Measurements from ENCODE around the gene ITPR2. TPM values are rescaled to one million over a fixed set of nuclear protein-coding genes. Genes with fewer than 3 reads are reported as not detected.

ITPR2 gene
- total RNA-seq, 3 donors from 2014 or later: 33.3 to 60.8 (median 54.0) TPM

GRCh38 chr12:26599096-26599695 lies 233.8 kb downstream of the ITPR2 start:
- intact Hi-C loops (cut with DNase I, micrococcal nuclease): no loop called here
- H3K4me3 ChIP-seq: no peak overlapping the region
- no peak for TF ChIP-seq CTCF (IDR thresholded peaks at IDR 0.05)
- no peaks in the 10 kb centered on the region for H3K9me3 ChIP-seq
- no peaks in the 10 kb centered on the region for H3K4me1 ChIP-seq (ENCODE audit: low read depth)
- peak in 1 of 3 donors; percentile 9 for DNase-seq
- H3K36me3 ChIP-seq (ENCODE audit: low read depth): no peaks in the 10 kb centered on the region
- ATAC-seq: no peak

- no peak overlapping the region for H3K4me3 ChIP-seq
- H3K9me3 ChIP-seq: no peaks in the 10 kb centered on the region
- intact Hi-C loops (cut with DNase I, micrococcal nuclease): no loop called here
- DNase-seq (no peak), ATAC-seq (no peak)
- H3K36me3 ChIP-seq (ENCODE audit: low read depth): no peaks in the 10 kb centered on the region
- no peak for TF ChIP-seq CTCF (IDR thresholded peaks at IDR 0.05)
- H3K4me1 ChIP-seq (ENCODE audit: low read depth): no peaks in the 10 kb centered on the region
Measured at GRCh38 chr12:26595806-26596205, 237.2 kb downstream of the ITPR2 start.

DNA sequence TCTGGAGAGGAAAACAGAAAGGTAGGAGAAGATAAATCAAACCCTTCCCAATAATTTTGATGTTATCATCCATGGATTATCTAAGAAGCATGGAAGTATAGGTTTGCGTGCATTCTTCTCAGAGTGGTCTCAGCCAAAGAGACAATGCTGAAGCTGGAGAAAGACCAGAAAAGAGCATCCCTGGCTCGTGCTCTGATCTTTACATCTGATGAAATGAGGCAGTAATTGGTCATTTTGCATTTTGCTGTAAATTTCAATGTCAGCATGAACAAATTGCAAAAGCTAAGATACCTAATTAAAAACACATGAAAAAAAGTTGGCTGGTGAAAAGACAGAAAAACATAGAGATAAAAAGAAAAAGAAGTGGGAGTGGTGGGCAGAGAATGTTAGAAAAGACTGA lies 252.4 kb downstream of the ITPR2 start:
- TF ChIP-seq CTCF (IDR thresholded peaks at IDR 0.05): no peak
- no peaks in the 10 kb centered on the region for H3K36me3 ChIP-seq (ENCODE audit: low read depth)
- no peaks in the 10 kb centered on the region for H3K4me1 ChIP-seq (ENCODE audit: low read depth)
- no peaks in the 10 kb centered on the region for H3K9me3 ChIP-seq
- H3K4me3 ChIP-seq: no peak overlapping the region
- no peak for DNase-seq
- no peak for ATAC-seq
- intact Hi-C loops (cut with DNase I, micrococcal nuclease): no loop called here

DNA sequence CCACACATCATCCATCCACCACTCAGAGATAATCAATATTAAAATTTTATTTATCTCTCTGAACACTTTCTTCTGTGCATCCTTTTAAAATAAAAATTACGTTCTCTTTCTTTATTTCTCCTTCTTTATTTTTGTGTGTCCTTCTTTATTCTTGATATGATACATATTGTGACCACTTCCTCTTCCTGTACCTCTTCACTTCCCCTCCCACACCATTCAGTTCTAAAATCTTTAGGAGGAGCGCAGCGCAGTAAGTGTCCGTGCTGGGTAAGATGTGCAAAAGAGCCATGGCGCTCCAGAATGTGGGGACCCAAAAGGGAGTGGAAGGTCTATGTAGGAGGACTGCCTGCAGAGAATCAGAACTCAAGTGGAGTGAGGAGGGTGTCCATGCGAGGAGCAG lies 256.7 kb downstream of the ITPR2 start:
- no peak for TF ChIP-seq CTCF (IDR thresholded peaks at IDR 0.05)
- Histone ChIP-seq H3K4me1 (ENCODE audit: low read depth) (peaks cover 8% of the 10 kb centered on the region), H3K4me3 (no peak overlapping the region), H3K9me3 (no peaks in the 10 kb centered on the region), H3K36me3 (ENCODE audit: low read depth) (no peaks in the 10 kb centered on the region)
- ATAC-seq (no peak), DNase-seq (no peak)
- intact Hi-C loops (cut with DNase I, micrococcal nuclease): no loop called here

DNA sequence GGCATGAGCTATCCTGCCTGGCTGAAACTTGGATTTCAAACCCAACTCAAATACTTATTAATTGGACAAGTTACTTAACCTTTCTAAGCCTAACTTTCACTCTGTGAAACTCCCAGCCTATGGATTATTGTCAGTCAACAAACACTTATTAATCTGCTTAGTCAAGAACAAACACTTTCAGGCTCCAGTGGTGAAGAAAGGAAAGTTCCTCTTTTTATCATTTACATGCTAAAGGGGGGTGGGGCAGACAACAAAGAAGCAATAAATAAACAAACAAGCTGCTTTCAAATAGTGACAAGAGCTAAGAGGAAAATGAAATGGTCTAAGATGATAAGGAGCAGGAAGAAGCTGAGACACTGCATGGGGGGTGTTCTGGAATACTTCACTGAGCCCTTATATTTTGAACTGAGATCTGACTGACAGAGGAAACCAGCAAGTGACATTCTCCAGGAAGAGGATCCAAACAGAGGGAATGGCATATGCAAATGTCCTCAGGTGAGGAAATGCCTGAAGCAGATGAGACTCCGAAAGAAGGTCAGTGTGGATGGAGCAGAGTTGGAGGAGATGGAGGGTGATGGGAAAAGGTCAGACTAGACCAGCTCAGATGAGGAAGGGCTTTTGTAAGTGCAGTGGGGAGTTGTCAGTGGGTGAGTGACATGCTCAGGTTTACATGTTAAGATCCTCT lies 259.6 kb downstream of the ITPR2 start:
- DNase-seq: no peak
- no peak for TF ChIP-seq CTCF (IDR thresholded peaks at IDR 0.05)
- Histone ChIP-seq H3K4me3 (no peak overlapping the region), H3K36me3 (ENCODE audit: low read depth) (no peaks in the 10 kb centered on the region), H3K9me3 (no peaks in the 10 kb centered on the region), H3K4me1 (ENCODE audit: low read depth) (peaks cover 8% of the 10 kb centered on the region)
- intact Hi-C loops (cut with DNase I, micrococcal nuclease): no loop called here
- ATAC-seq: no peak

Data from mucosa of descending colon (tissue), 3 donors.